Psoas muscle (tissue), 8 donors: ENCODE data around the gene COG3. TPM values are rescaled to one million over a fixed set of nuclear protein-coding genes. Genes with fewer than 3 reads are reported as not detected.

Source experiments
- ATAC-seq, 4 donors: fragments of 200-7000 bp; cut with Tn5 transposase; one replicate each; pipeline ENCODE4 v1.9.1; 2020; ENCODE audit warnings: moderate library complexity in 3 of 4, mild to moderate bottlenecking in 2 of 4
- DNase-seq, 2 donors: peaks; one replicate each; pipeline ENCODE4 v3.0.0-alpha.2; 2020
- H3K27ac ChIP-seq: fragments of 200-600 bp; one replicate; pipeline ENCODE4 v1.8.0; 2022
- H3K27me3 ChIP-seq, 3 donors: fragments of 200-600 bp in 1 of 3; one replicate each; pipeline versions ENCODE4 v1.6.1 to v1.8.0; 2013 to 2022; ENCODE audit warnings: low read length in 2 of 3, mild to moderate bottlenecking in 2 of 3, moderate library complexity in 1 of 3; ENCODE audit not compliant: insufficient read depth in 3 of 3
- H3K36me3 ChIP-seq, 2 donors: fragments of 200-600 bp in 1 of 2; one replicate each; pipeline versions ENCODE4 v1.6.1 to v1.8.0; 2013 to 2022; ENCODE audit warnings: low read depth in 1 of 2, mild to moderate bottlenecking in 1 of 2, moderate library complexity in 1 of 2; ENCODE audit not compliant: insufficient read depth in 1 of 2
- H3K4me1 ChIP-seq: fragments of 200-600 bp; one replicate; pipeline ENCODE4 v1.8.0; 2022
- H3K4me3 ChIP-seq: fragments of 200-600 bp; one replicate; pipeline ENCODE4 v1.8.0; 2022; ENCODE audit warnings: mild to moderate bottlenecking
- H3K9me3 ChIP-seq: fragments of 200-600 bp; one replicate; pipeline ENCODE4 v1.8.0; 2022
- WGBS, 3 donors: extraction: QIAGEN DNeasy Blood & Tissue Kit; methylation state at CpG; one replicate each; pipeline versions ENCODE4 v1.1.6 to v1.1.7; 2013; 5-methylcytosine and 5-hydroxymethylcytosine counted together
- intact Hi-C, 2 donors: fragments of 100-400 bp; cut with DNase I; formaldehyde crosslinking; loops; one replicate each; pipeline versions ENCODE4 v1.11.0 to v1.14.2; 2022
- polyA plus RNA-seq, 3 donors: library from polyadenylated mRNA; stranded (reverse); fragments of 200-250 nt; gene quantifications; one replicate each; pipeline ENCODE4 v1.2.3, GENCODE V29; 2013
- total RNA-seq, 4 donors: library from RNA; stranded (reverse); fragmentation: NEBNext Ultra II Directional in 2 of 4; extraction: Animal tissue kit (Norgen Biotek cat#: 25700) in 2 of 4; gene quantifications; one replicate each; pipeline versions ENCODE4 v1.2.1 to v1.2.4, GENCODE V29; 2021 to 2023
- TF ChIP-seq, protein P1 (sequence below): fragments of 200-600 bp; IDR thresholded peaks from one replicate; pipeline ENCODE4 v1.8.0; 2022; ENCODE audit warnings: antibody characterized with exemption
- donor health status: healthy with polysubstance abuse.
- donor health status: DM: no; HTN: no; CAD: no; lungs with moderate emphysema.
- donor health status: Bipolar disorder and iron deficiency.
- donor health status: healthy.
- donor health status: DM: yes; HTN: yes; CAD: no.
- donor health status: DM: no; HTN: no; CAD: no.
- donor health status: DM: no; HTN: no; CAD: no.
- donor health status: DM: yes; HTN: yes; CAD: no.

Gene COG3
- total and polyA plus RNA-seq, 7 donors: 7.5 to 19.1 (median 13.2) TPM

DNA sequence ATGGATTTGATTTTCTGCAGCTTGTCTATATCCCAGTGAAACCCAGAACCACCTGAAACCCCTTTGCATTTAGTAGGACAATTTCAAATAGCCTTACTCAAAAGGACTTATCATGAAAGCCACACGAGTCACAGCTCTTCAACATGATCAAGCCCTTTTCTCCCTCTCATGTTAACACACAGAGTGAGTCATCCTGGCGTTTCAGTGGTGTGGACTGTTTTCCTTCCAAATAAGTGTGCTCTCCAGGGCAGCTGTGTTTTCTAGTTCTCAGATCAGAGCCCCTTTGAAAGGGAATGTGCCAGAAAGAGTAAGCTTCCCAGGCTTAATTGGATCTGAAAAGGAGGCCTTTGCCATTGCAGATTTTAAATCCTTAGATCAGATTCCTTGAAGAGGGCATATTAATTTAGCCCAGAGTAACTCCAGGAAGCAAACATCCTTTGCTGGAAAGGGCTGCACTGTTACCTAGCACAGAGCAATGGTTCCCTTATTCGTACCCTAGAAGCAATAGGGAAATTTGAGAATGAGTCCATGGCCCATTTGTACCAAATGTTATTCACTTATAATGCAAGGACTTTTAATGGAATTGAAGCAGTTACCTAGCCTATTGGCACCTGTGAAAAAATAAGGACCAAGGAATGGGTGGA is 99.5 kb downstream of the COG3 start:
- intact Hi-C loops: no loop called here
- Histone ChIP-seq H3K36me3 (no peaks in the 10 kb centered on the region), H3K27ac (no peak overlapping the region), H3K4me3 (no peak overlapping the region), H3K4me1 (no peaks in the 10 kb centered on the region), H3K9me3 (no peaks in the 10 kb centered on the region), H3K27me3 (no peaks in the 10 kb centered on the region)
- DNase-seq: no peak
- TF ChIP-seq, protein P1, sequence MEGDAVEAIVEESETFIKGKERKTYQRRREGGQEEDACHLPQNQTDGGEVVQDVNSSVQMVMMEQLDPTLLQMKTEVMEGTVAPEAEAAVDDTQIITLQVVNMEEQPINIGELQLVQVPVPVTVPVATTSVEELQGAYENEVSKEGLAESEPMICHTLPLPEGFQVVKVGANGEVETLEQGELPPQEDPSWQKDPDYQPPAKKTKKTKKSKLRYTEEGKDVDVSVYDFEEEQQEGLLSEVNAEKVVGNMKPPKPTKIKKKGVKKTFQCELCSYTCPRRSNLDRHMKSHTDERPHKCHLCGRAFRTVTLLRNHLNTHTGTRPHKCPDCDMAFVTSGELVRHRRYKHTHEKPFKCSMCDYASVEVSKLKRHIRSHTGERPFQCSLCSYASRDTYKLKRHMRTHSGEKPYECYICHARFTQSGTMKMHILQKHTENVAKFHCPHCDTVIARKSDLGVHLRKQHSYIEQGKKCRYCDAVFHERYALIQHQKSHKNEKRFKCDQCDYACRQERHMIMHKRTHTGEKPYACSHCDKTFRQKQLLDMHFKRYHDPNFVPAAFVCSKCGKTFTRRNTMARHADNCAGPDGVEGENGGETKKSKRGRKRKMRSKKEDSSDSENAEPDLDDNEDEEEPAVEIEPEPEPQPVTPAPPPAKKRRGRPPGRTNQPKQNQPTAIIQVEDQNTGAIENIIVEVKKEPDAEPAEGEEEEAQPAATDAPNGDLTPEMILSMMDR: no peak
- peak in 2 of 4 donors; percentile 42 to 49 for ATAC-seq
- 35 to 49% (median 39%) methylated on average over 3 of the region's 3 CpGs for WGBS, 3 donors

DNA sequence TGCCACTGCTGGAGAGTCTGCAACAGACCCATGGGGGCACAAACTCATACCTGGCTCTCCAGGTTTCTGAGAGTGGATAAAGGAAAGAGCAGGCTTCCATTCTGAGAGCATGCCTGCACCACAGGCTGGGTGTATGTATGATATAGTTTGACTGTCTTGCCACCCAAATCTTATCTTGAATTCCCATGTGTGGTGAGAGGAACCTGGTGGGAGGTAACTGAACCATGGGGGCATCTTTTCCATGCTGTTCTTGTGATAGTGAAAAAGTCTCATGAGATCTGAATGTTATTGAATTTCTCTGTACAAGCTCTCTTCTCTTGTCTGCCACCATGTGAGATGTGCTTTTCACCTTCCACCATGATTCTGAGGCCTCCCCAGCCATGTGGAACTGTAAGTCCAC is 100.6 kb downstream of the COG3 start:
- Histone ChIP-seq H3K9me3 (no peaks in the 10 kb centered on the region), H3K4me3 (no peak overlapping the region), H3K4me1 (no peaks in the 10 kb centered on the region), H3K27ac (no peak overlapping the region), H3K36me3 (no peaks in the 10 kb centered on the region), H3K27me3 (no peaks in the 10 kb centered on the region)
- DNase-seq (no peak), ATAC-seq (no peak)
- TF ChIP-seq, protein P1: no peak
- intact Hi-C loops: no loop called here

DNA sequence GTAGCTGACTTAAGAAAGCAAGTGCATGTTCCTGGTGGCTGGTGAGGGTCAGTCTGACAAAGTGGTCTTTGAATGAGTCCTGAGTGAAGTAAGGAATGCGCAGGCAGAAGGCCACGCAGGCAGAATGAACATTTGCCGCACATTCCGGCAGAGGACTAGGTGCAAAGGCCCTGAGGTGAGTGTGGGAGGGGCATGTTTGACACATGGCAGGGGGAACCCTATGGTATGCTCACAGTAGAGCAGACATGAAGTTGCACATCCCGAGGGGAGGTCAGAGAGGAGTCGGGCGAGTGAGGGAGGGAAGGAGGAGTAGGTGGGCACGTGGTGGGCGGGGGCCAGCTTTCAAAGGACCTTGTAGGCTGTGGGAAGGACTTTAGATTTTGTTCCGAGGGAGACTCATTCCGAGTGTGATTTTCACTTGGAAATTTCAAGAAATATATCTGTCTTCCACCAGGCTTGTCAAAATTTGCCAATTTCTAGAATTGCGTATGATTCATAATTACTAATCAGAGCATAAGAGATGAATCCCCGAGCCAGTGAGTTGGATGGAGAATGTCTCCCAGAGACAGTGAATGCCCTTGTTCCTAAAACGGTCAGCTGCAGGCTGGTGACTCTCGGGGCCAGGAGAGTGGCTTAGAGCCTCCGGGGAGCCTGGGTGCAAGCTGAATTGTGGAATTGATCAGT is 110.5 kb downstream of the COG3 start:
- Histone ChIP-seq H3K27me3 (peaks cover 0 to 10% (median 0%) of the 10 kb centered on the region in 3 donors), H3K36me3 (no peaks in the 10 kb centered on the region), H3K4me1 (no peaks in the 10 kb centered on the region), H3K27ac (no peak overlapping the region), H3K9me3 (no peaks in the 10 kb centered on the region), H3K4me3 (no peak overlapping the region)
- intact Hi-C loops: no loop called here
- WGBS, 3 donors: 79 to 85% (median 80%) methylated on average over 16 of the region's 16 CpGs
- DNase-seq: no peak
- TF ChIP-seq, protein P1: no peak
- no peak for ATAC-seq

- no peaks in the 10 kb centered on the region for H3K9me3 ChIP-seq
- H3K36me3 ChIP-seq: no peaks in the 10 kb centered on the region
- no peaks in the 10 kb centered on the region for H3K4me1 ChIP-seq
- WGBS, 3 donors: 63 to 81% (median 70%) methylated on average over 1 of the region's 1 CpG
- no peak overlapping the region for H3K4me3 ChIP-seq
- H3K27me3 ChIP-seq: peaks cover 0 to 10% (median 0%) of the 10 kb centered on the region in 3 donors
- no peak overlapping the region for H3K27ac ChIP-seq
- intact Hi-C loops: no loop called here
- DNase-seq (no peak), ATAC-seq (no peak)
- TF ChIP-seq, protein P1: no peak
Observed at GRCh38 chr13:45575830-45576180, 111.1 kb downstream of the COG3 start.

DNA sequence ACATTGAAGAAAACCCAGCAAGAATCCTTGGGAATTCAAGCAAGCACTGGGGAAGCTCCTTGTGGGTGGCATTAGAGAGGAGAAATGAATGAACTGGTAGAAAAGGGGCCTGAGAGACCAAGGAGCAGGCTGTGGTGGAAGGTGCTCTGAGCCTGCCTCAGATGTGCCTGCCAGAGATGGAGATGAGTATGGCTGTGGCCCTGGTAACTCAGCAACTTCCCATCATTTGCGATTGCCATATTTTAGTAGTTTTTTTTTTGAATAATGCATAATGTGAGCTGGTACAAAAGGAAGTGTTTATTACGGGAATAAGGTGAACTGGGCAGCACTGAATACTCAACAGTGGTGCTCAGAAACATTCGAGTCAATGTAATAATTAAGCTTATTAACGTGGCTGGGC is 111.7 kb downstream of the COG3 start:
- Histone ChIP-seq H3K9me3 (no peaks in the 10 kb centered on the region), H3K4me1 (no peaks in the 10 kb centered on the region), H3K4me3 (no peak overlapping the region), H3K27ac (no peak overlapping the region), H3K36me3 (no peaks in the 10 kb centered on the region), H3K27me3 (peaks cover 0 to 6% (median 0%) of the 10 kb centered on the region in 3 donors)
- DNase-seq: no peak
- TF ChIP-seq, protein P1: no peak
- ATAC-seq: no peak
- intact Hi-C loops: no loop called here
- WGBS, 3 donors: 85 to 92% (median 91%) methylated on average over 4 of the region's 4 CpGs
